ENCODE results near the gene EDDM3A. TPM values are rescaled to one million over a fixed set of nuclear protein-coding genes. Genes with fewer than 3 reads are reported as not detected.

EDDM3A gene
- total and polyA plus RNA-seq, 10 of the 15 experiments (the other 5 are each of a cell fraction or from before 2014, with no cell fraction given): not detected

DNA sequence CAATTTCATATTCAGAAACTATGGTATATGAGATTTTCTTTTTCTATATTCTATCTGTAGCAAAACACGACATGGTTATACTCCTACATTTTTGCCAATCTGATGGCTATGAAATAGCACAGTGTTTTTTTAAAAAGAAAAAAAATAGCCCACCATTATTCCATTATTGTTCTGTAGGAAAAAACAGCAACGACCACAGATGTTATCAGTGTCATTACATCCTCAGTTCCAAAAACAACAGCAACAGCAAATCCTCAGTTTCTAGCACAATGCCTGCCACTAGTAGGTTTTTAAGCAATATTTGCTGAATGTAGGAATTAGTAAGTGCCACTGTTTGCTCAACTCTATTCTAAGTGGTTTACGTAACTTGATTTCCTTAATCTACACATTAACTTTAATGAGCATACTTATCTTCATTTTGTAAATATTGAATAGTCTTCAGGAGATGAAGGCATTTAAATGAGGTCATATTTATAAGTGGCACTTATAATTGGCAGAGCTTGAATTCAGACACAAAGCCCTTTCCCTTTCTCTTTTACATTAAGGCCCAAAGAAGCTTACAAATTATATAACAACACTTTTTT, 43.6 kb downstream of the EDDM3A start:
- Histone ChIP-seq H4K20me1 (ENCODE audit: control insufficient read depth, insufficient read depth) (no peaks in the 10 kb centered on the region), H3K27ac (ENCODE audit: control insufficient read depth, insufficient read depth) (no peak overlapping the region), H3K4me3 (no peak overlapping the region), H3K79me2 (ENCODE audit: control insufficient read depth, insufficient read depth, low read length) (no peaks in the 10 kb centered on the region), H2AFZ (ENCODE audit: control insufficient read depth, low read depth, low read length) (no peak overlapping the region), H3K9ac (ENCODE audit: control insufficient read depth, insufficient read depth, low read length) (no peak overlapping the region), H3K4me1 (ENCODE audit: control insufficient read depth, insufficient read depth, low read length) (peaks cover 5% of the 10 kb centered on the region), H3K36me3 (ENCODE audit: control insufficient read depth in 2 of 2, insufficient read depth in 2 of 2, low read length in 1 of 2) (no peaks in the 10 kb centered on the region), H3K9me3 (replicated peaks; ENCODE audit: control insufficient read depth, insufficient read depth, low read length) (no peaks in the 10 kb centered on the region), H3K27me3 (replicated peaks in 1 of 2; ENCODE audit: control insufficient read depth in 2 of 2, insufficient read depth in 2 of 2, low read length in 1 of 2) (no peaks in the 10 kb centered on the region), H3K4me2 (ENCODE audit: control insufficient read depth, insufficient read depth) (no peak overlapping the region)
- no peak for ATAC-seq
- POLR2A ChIA-PET: no interaction called here
- intact Hi-C loops (cut with micrococcal nuclease; ENCODE audit: unreplicated experiment) (no loop called here), in situ Hi-C loops (cut with MboI) (no loop called here)
- WGBS (ENCODE audit: insufficient coverage, insufficient replicate concordance, low lambda C conversion rate, missing lambda C conversion rate): 60% methylated on average over 3 of the region's 3 CpGs
- SMC1A ChIA-PET (ENCODE audit: uncharacterized antibody, unreplicated experiment): interaction anchor here (1.1 kb wide), 1 partner anchor 17 kb away, joined by 4 read pairs; no protein-coding TSS in a partner anchor
- no peak for FAIRE-seq
- CTCF ChIA-PET: interaction anchor here (1.0 kb wide), 1 partner anchor 68 kb away, joined by 5 read pairs; no protein-coding TSS in a partner anchor
- TF ChIP-seq, protein P1, sequence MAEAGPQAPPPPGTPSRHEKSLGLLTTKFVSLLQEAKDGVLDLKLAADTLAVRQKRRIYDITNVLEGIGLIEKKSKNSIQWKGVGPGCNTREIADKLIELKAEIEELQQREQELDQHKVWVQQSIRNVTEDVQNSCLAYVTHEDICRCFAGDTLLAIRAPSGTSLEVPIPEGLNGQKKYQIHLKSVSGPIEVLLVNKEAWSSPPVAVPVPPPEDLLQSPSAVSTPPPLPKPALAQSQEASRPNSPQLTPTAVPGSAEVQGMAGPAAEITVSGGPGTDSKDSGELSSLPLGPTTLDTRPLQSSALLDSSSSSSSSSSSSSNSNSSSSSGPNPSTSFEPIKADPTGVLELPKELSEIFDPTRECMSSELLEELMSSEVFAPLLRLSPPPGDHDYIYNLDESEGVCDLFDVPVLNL (IDR thresholded peaks at IDR 0.05; ENCODE audit: low read depth, low read length): no peak
- TF ChIP-seq SREBF1 (IDR thresholded peaks at IDR 0.05; ENCODE audit: low read length) (no peak), TCF7 (IDR thresholded peaks at IDR 0.05; ENCODE audit: borderline replicate concordance) (no peak), TCF12 (IDR thresholded peaks at IDR 0.05; ENCODE audit: low read depth, low read length) (no peak)
- TF ChIP-seq, protein P2, sequence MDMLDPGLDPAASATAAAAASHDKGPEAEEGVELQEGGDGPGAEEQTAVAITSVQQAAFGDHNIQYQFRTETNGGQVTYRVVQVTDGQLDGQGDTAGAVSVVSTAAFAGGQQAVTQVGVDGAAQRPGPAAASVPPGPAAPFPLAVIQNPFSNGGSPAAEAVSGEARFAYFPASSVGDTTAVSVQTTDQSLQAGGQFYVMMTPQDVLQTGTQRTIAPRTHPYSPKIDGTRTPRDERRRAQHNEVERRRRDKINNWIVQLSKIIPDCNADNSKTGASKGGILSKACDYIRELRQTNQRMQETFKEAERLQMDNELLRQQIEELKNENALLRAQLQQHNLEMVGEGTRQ (IDR thresholded peaks at IDR 0.05; ENCODE audit: borderline replicate concordance, low read depth, low read length): no peak
- DNase-seq (ENCODE audit: low read depth, low spot score): no peak
- BruUV-seq (replicated peaks): no TSS peak
- RAD21 ChIA-PET (ENCODE audit: unreplicated experiment): interaction anchor here (0.7 to 1.0 kb wide), 2 partner anchors 9 to 31 kb away, joined by 3 read pairs; partner anchors contain the start of gene RNASE6

Measured in GM12878 (cell line).